ENCODE results near the gene TCF12.
A peak's percentile ranks its signal among the peaks of the same experiment; 100 is the strongest.

Gene TCF12

DNA sequence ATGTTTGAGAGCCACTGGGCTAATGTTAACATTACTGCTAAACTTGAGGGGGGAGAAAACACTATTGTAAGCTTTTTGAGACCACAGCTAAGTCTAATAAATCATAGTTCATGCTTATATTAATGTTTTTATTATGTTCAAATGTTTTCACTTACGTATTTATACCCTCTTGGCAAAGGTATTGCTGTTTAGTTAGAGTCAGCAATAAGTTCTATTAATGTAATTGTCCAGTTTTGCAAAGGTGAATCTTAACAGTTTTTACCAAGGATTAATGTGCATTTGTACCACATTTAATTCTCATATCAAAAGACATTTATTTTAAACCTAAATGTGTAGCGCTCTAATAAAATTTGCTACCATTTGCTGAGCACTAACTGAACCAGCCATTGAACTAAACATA lies 251.2 kb downstream of the TCF12 start:
- TF ChIP-seq, protein P1, sequence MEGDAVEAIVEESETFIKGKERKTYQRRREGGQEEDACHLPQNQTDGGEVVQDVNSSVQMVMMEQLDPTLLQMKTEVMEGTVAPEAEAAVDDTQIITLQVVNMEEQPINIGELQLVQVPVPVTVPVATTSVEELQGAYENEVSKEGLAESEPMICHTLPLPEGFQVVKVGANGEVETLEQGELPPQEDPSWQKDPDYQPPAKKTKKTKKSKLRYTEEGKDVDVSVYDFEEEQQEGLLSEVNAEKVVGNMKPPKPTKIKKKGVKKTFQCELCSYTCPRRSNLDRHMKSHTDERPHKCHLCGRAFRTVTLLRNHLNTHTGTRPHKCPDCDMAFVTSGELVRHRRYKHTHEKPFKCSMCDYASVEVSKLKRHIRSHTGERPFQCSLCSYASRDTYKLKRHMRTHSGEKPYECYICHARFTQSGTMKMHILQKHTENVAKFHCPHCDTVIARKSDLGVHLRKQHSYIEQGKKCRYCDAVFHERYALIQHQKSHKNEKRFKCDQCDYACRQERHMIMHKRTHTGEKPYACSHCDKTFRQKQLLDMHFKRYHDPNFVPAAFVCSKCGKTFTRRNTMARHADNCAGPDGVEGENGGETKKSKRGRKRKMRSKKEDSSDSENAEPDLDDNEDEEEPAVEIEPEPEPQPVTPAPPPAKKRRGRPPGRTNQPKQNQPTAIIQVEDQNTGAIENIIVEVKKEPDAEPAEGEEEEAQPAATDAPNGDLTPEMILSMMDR (IDR thresholded peaks at IDR 0.05; ENCODE audit: low read length, missing control alignments): no peak
- H3K4me3 ChIP-seq (replicated peaks; ENCODE audit: low read depth, low read length): no peak overlapping the region
- no peak for DNase-seq (ENCODE audit: low read depth)

DNA sequence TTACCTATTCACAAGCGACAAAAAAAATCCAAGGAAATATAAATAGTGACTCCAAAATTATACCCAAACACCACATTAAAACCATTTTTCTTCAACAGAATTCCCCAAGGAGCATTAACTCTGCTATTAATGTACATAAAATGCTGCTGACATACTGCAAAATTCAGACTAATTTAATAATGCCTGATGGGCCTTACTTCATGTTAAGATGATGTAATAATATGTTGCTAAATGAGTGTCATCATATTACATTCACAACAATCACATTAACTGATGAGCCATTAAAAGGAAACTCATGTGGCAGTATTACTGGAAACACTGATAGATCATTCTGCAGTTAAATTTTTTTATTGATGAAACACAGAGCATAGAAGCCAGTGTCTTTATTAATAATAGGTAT lies 253.0 kb downstream of the TCF12 start:
- DNase-seq (ENCODE audit: low read depth): no peak
- H3K4me3 ChIP-seq (replicated peaks; ENCODE audit: low read depth, low read length): no peak overlapping the region
- TF ChIP-seq, protein P1 (IDR thresholded peaks at IDR 0.05; ENCODE audit: low read length, missing control alignments): no peak

DNA sequence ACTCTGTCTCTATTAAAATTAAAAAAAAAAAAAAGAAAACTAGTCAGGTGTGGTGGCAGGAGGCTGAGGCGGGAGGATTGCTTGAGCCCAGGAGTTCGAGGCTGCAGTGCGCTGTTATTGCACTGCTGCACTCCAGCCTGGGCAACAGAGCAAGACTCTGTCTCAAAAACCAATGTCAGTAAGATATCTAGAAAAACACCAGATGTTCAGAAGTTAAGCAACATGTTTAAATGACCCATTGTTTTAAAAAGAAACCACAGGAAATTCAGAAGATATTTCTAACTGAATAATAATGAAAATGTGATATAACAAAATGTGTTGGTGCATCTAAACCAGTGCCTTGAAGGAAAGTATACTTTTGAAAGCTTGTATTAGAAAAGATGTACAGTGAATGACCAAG lies 254.5 kb downstream of the TCF12 start:
- no peak overlapping the region for H3K4me3 ChIP-seq (replicated peaks; ENCODE audit: low read depth, low read length)
- DNase-seq (ENCODE audit: low read depth): peak; percentile 84
- TF ChIP-seq, protein P1 (IDR thresholded peaks at IDR 0.05; ENCODE audit: low read length, missing control alignments): no peak

DNA sequence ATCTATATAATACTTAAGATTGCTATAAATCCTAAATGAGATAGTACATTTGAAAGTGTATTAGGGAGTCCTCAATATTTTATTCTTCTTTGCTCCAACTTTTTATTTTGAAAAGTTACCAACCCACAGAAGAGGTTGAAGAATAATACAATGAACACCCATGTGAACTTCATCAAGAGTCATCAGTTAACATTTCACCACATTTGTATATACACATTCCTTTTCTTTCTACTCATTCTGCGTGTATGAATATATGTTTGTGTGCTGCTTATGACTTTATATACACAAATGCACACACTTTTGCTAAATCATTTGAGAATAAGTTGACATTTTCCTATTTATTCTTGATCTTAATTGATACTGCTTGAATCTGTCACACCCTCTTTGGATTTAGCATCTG lies 264.6 kb downstream of the TCF12 start:
- no peak overlapping the region for H3K4me3 ChIP-seq (replicated peaks; ENCODE audit: low read depth, low read length)
- TF ChIP-seq, protein P1 (IDR thresholded peaks at IDR 0.05; ENCODE audit: low read length, missing control alignments): no peak
- peak; percentile 29 for DNase-seq (ENCODE audit: low read depth)

DNA sequence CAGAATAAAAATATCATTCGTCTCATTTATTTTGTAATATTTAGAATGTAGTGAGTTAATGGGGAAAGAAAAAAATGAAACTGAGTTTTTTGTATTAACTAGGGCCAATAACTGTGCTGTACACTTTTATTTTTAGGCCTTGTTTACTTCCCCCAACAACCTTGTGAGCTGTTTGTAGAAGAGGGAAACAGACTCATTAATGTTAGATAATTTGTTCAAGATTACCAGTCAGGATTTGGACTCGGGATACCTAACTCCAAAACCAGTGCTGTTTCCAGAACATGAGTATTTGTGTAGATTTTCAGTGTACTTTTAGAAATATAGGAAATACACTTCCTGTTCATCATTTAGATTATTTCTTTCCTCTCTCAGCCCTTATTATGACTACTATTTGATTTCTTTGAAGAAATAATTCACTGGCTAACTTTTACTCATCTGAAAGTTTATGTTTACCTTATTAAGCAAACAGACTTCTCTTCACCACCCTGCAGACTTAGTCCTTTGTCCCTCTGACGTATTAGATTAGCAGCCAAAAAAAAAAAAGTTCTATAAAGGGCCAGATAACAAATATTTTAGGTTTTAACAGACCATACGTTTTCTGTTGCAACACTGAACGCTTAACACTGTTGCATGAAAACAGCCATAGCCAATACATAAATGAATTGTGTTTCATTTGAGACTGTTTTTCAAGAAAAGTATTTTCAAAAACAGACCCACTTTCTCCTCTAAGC lies 265.3 kb downstream of the TCF12 start:
- TF ChIP-seq, protein P1 (IDR thresholded peaks at IDR 0.05; ENCODE audit: low read length, missing control alignments): no peak
- H3K4me3 ChIP-seq (replicated peaks; ENCODE audit: low read depth, low read length): no peak overlapping the region
- peak; percentile 62 for DNase-seq (ENCODE audit: low read depth)

DNA sequence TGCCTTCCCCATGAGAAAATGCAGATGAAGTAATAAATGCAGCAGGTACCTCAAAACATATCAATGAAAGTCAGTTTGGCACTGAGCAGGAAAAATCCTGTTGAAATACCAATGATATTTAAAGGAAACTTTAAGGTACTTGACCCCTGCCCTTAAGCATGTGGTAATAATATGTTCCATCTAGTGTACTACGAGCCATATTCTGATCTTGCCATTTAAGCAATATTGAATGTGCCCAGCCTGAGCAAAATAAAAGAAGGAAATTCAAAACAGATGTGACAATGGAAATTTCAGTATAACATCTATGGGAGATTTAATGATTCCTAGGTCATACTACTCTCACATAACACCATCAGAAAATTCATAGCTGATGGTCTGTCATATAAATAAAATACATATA lies 266.1 kb downstream of the TCF12 start:
- no peak for DNase-seq (ENCODE audit: low read depth)
- no peak overlapping the region for H3K4me3 ChIP-seq (replicated peaks; ENCODE audit: low read depth, low read length)
- TF ChIP-seq, protein P1 (IDR thresholded peaks at IDR 0.05; ENCODE audit: low read length, missing control alignments): no peak

DNA sequence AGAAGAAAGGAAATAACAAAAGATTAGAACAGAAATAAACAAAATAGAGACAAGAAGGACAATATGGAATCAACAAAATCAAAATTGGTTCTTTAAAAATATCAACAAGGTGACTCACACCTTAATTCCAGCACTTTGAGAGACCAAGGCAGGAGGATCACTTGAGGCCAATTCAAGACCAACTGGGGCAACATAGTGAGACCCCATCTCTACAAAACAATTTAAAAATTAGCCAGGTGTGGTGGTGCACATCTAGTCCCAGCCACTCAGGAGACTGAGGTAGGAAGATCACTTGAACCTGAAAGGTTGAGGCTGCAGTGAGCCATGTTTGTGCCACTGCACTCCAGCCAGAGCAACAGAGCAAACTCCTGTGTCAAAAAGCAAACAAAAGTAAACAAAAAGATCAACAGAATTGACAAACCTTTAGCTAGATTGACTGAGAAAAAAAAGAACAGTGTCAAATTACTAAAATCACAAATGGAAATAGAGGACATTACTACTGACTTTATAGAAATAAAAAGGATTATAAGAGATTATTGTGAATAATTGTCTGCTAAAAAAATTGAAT lies 267.1 kb downstream of the TCF12 start:
- TF ChIP-seq, protein P1 (IDR thresholded peaks at IDR 0.05; ENCODE audit: low read length, missing control alignments): no peak
- DNase-seq (ENCODE audit: low read depth): no peak

More for the DNA sequence above, 267.1 kb downstream of the TCF12 start:
- no peak overlapping the region for H3K4me3 ChIP-seq (replicated peaks; ENCODE audit: low read depth, low read length)
